ENCODE results near the gene ILKAP.
"Not testable (repeated sequence)": the region's sequence is repeated elsewhere in the genome, so short reads cannot be mapped to it uniquely, and the experiment has no call there.

The ILKAP gene

DNA sequence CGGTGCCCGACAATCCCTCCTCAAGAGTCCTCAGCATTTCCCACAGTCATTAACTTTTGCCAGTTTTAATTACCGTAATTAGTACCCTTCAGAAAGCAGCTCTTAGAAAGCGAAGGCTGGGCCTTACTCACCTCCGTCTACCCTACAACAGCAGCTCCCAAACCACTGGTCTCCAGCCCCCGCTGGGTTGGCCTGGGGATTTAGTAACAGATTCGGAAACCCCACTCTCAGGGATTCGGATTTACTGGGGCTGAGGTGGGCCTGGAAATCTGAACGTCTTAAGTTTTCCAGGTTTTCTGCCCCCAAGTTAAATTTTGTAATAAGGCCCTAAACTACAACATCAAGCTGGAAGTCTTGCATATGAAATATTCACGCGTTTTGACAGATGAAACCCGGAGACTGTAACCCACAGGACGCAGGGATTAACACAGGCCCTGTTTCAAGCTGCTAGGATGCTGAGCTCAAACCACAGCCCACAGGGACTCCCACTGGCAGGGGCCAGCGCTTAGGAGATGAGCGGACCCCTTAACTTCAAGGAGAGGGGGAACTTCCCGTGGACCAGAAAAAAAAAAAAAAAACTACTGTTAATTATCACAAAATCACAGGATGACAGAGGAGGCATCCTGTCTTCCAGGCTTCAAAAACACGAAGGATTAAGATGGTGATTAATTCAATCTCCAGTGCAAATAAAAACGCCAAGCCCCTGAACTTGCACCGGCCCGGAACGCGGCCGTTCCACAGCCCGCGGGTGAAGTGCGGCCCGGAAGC lies 985 bp downstream of the ILKAP start:
- DNase-seq (ENCODE audit: low read depth in 2 of 2) = no peak

DNA sequence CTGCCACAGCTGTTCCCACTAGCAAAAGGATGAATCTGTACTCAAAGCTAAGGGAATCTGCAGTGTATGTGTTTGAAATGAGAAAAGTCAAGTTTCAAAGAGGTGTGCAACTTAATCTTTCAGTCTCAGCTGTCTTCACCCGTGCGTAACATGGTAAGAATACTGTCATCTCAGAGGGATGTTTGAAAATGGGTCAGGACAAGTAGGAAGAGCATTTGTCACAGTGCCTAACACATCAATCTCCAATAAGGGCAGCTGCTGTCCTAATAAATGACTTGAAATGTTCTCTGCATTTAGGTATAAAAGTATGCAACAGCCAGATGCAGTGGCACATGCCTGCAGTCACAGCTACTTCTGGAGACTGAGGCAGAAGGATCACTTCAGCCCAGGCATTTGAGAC lies 13.1 kb downstream of the ILKAP start:
- no peak for DNase-seq (ENCODE audit: low read depth in 2 of 2)

DNA sequence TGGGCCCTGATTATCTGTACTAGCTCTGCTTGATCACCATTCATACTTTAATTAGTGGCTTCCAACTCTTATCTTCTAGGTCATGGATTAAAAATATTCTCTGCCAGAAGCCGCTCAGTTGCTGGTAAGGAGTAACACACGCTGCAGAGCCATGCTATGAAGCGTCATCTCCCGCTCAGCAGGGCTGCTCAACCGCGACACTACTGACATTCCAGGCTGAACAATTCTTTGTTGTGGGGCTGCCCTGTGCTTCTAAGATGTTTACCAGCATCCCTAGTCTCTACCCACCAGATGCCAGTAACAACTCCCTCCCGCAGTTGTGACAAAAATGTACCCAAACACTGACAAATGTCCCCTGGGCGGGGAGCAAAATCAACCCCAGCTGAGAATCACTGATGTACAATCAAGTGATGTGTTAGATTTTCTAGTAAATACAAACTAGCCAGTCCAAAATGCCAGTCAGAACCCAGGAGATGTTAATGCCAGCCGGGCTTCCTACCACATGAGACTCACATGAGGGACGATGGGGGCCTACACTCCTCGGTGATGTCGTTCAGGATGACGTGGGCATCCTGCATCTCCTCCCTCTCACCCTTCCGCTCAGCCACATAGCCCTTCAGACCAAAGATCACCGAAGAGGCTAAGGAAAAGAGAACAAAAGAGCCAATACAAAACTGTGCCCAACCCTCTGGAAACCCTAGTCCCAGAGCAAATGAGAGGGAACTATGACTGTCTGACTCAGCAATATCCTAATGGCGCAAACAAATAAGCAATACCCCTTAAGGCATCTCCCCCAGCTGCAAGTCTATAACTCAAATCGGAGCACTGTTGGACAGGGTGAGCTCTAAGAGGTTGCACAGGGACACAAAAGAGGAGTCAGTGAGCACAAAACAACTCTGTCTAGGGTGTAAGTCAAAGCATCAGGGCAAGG lies 15.6 kb downstream of the ILKAP start:
- DNase-seq (ENCODE audit: low read depth in 2 of 2) = no peak

DNA sequence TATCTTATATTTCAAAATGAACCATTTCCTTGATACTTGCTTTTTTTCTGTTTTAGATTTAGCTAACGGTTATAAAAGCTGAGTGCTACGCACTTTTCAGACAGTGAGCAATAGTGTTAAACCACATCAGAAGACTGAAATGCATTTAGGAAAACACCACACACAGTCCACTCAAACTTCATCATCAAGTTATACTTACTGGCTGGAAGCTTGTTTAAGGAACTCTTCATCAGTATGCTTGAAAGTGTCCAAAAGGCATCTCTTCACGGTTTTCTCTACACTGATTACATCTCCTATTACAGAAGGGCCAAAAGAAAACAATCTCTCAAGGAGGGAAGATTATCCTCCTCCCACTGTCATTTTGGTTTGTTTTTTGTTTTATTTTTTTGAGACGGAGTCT lies 19.7 kb downstream of the ILKAP start:
- DNase-seq (ENCODE audit: low read depth in 2 of 2) = no peak

DNA sequence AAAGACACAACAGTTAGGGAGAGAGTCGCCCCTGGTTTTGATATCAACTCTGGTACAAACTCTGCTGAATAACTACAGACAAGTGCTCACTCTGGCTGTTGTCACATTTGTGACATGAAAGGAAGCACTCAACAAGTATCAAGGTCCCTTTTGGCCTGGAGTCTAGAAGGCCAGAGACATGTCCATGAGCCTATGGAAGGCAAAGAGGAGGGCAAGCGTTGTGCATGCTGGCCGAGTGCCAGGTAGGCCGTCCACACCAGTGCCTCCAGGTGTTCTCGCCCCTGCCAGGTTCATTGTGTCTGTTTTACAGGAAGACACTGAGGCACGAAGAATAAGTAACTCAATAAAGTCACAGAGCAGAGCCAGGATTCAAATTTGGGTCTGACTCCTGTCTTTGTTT lies 21.1 kb downstream of the ILKAP start:
- DNase-seq (ENCODE audit: low read depth in 2 of 2) = no peak

DNA sequence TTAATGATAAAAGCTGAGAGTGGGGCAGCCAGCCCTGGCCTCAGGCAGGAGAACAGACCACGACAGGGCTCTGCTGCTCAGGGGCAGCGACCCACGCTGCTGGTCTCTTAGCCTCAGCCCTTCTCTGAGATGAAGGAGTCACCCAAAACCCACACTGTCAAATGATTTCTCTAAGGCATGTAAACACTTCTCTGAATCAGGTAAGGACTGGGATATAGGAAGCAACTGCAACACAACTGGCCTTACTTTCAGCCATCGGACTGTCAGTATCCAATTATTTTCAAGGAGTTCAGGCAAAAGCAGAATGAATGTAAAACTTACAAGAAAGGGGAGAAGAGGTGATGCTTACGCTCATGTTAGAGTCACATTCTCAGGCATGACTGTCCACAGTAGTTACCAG lies 22.9 kb downstream of the ILKAP start:
- no peak for DNase-seq (ENCODE audit: low read depth in 2 of 2)

DNA sequence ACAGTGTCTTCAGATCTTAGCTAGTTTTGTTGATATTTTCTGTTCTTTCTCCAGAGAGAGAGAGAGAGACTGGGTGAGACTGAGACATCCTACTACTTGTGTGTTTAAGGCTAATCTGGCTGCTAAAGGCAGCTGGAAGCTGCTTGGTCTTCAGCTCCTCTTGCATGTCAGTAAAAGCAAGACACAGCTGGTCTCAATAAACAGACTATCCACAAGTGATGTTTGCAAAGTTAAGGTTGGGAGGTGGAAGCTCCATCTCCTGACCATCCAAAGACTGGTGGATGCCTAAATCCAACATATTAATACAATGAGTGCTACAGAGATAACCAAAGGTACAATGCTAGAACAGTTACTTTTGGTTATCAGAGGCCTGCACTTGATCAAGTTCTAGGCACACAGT lies 26.9 kb downstream of the ILKAP start:
- DNase-seq (ENCODE audit: low read depth in 2 of 2) = no peak

DNA sequence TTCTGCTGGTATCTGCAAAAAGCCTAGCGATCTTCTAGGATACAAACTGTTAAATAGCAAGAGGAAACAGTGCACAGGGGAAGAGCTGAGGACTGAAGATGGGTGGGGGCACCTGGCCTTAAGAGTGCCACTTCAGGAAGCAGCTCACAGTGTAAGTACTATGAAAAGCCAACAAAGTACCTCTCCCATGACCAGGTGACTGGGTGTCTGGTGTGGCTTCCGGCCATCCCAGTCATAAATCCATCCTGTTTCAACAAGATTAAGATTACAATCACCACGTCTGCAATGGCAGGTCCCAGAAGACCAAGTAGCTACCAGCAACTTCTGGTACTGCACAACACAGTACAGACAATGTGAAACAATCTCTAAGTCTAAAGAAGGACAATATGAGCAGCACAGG lies 28.8 kb downstream of the ILKAP start:
- no peak for DNase-seq (ENCODE audit: low read depth in 2 of 2)

DNA sequence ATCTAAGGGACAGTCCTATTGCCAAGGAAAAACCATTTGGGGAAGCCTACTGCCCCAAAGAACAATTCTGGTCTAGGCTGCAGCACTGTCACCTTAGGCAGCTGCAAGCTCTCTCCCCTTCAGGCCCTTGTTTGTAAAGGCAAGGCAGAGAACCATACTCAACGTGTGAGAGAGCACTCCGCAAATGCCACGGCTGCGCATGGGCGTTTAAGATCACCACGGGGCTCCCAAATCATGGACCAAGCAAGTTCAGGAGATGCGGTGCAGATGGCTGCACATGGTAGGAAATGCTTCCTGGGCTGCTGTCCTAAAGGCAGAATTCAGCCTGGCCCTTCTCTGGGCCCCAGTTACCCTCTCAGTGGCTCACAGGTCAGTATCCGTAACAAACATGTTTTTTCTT lies 29.2 kb downstream of the ILKAP start:
- no peak for DNase-seq (ENCODE audit: low read depth in 2 of 2)

DNA sequence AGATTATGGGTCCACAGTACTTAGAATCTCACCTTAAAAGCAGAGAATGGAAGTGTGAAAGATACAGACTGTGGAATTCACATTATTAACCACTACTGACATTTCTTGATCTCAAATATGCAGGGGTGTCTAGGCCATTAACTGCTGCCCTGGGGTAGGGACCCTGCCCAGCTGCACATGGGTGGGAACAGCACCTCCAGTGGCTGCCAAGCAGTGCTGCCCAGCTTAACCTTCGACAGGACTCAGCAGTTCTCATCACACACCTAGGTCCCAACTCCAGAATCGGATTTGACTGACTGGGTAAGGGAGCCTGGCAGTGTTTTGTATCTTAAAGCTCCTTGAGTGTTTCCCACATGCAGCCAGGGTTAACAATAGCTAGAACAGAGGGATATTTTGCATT lies 29.8 kb downstream of the ILKAP start:
- no peak for DNase-seq (ENCODE audit: low read depth in 2 of 2)

DNA sequence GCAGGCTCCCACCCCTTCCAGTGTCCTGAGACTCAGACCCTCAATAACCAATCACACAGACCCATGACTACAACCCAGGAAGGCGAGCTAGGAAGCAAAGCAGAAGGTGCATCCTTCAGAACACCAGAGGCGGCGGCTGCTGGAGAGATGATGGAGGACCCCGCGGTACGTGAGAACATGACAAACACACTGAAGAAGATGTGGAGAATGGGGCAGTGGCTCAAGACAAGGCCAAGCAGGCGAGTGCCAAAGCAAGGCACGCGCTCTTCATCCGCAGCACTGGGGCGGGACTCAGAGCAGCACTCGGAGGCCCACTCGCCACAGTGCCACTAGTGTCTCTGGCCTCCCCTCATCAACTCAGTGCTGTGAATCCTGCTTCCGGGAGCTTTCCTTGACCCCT lies 31.1 kb downstream of the ILKAP start:
- DNase-seq (ENCODE audit: low read depth in 2 of 2) = no peak

DNA sequence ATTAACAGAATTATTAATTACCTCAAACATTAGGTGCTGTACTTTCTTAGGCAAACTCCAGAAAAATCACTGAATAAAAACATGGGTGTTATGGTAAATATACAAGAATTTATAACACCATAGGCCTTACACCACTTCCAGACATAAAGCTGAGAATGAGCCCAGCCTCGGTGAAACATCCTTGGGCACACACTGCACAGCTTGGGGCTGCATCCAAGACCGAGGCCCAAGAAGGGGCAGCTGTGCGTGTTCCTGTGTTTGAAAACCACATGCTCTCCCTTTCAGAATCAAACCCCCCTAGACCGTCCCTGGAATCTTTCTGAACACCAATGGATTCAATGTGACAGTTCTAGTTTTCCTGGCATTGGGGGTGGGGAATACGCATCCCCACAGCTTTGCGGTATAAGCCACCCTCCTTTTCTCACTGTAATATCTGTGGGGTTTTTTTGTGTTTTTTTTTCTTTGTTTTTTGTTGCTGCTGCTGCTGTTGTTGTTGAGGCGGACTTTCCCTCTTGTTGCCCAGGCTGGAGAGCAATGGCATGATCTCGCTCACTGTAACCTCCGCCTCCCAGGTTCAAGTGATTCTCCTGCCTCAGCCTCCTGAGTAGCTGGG lies 31.8 kb downstream of the ILKAP start:
- DNase-seq (ENCODE audit: low read depth in 2 of 2) = no peak

DNA sequence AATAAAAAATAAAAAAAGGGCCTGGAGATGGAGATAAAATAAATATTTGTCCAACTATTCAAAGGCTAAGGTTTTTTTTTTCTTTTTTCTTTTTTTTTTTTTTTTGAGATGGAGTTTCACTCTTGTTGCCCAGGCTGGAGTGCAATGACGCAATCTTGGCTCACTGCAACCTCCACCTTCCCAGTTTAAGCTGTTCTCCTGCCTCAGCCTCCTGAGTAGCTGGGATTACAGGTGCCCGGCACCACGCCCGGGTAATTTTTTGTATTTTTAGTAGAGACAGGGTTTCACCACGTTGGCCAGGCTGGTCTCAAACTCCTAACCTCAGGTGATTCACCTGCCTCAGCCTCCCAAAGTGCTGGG lies 32.4 kb downstream of the ILKAP start:
- DNase-seq (ENCODE audit: low read depth in 2 of 2) = not testable (repeated sequence)

DNA sequence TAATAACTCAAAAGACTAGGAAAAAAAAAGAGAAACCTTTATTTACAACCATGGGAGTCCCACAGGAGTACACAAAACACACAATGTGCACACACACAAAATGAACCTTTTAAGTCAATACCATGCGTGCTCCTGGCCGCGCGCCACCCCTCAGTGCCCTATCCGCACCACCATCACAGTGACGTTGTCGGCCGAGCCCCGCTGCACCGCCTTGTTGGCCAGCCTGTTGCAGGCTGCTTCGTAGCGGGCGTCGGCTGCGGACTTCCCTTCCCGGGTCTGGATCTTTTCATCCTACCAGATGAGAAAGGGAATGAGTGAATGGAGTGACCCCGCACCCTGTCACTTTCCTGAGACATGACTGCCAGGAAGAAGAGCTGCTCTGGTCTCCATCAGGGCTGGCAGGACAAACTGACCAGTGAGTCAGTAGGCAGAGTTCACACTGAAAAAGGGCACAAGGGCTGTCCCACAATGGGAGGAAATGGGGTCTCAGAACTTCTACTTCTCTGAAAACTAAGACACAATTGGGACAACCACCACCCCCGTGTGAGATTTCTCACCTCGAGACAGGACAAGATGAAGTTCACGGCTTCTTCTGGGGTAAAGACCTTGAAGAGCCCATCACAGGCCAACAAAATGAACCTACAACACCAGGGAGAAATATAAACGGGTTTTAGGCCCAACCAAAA lies 33.0 kb downstream of the ILKAP start:
- no peak for DNase-seq (ENCODE audit: low read depth in 2 of 2)

DNA sequence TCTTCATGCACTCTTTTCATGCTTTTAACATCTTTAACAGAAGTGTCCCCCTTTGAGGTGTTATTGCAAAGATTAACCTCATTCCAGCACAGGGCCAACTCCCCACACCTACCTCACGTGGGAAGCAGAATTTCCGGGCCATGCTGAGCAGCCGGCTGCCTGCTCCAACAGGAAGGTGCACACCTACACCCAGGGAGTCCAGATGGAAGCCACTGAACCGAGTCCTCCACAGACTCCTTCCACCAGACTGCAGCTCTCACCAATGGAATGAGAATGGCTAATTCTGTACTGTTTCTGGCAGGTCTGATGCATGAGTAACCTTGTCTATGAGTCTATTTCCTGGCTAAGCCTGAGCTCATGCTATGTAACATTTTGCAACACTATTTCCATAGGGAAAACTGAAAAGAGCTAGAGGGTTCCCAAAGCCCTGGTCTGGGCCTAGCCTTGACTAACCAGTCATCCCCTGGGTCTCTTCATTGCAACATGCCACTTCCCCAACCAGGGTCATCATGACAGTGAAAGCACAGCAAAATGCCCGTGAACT lies 33.7 kb downstream of the ILKAP start:
- DNase-seq (ENCODE audit: low read depth in 2 of 2) = no peak

DNA sequence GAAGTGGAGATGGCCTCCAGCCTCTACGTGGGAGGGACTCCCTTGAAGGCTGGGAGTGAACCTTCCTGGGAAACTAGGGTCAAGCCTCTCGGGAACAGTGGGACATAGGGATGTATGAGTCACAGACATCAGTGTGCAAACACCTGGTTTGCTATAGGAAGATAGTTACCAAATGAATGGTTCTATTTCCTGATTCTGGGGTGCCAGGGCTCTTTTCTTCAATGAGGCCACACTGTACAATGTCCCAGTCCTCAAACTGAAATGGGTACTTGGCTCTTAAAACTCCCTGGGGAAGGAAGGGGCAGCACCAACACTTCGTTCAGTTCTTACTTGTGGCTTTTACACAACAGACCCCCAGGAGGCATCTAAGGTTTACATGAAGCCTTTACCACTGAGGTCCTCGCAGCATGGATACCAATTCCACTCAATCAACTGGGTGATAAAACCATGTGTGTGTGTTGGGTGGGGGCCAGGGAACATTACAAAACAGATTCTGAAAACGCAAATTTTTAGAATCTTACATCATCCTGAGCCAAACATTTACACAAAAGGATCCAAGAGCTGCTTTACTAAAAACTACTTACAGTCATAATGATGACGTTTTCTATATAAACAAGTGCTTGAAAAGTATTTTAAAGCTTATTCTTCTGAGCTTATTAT lies 34.3 kb downstream of the ILKAP start:
- DNase-seq (ENCODE audit: low read depth in 2 of 2) = no peak

DNA sequence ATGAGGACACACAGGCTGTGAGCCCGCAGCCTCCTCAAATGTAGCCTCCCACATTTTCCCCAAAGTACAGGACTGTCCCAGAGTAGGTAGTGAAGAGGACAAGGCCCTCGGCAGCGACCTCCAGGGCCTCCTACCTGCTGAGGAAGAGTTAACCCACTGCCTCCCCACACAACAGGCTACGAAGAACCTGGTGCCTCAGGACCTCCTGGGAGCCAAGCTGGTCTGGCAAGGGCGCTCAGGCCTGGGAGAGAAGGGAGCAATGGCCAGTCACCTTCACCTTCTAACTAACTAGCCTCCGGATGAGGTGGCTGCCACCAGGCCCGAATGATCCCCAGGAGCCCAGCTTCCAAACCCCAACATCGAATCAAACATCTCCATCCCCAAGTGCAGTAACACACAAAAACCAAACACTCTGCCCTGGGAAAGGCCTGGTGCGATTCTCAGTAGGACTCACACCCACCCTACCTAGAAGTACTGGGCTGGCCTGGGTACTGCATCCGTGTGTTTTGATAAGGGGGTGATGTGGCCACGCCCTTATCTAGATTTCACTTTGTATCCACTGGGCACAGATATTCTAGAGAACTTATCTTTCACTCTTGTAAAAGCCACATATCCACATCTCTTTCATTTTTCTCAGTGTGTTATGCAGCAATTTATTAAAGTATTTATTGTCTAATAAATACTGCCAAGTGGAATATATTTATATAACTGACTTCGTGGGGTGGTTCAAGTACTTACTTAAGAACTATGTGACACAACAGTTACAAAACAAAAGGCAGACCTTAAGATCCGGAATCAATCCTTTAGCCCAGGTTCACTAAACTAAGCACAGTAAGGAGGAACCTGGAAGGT lies 35.1 kb downstream of the ILKAP start:
- DNase-seq (ENCODE audit: low read depth in 2 of 2) = no peak

DNA sequence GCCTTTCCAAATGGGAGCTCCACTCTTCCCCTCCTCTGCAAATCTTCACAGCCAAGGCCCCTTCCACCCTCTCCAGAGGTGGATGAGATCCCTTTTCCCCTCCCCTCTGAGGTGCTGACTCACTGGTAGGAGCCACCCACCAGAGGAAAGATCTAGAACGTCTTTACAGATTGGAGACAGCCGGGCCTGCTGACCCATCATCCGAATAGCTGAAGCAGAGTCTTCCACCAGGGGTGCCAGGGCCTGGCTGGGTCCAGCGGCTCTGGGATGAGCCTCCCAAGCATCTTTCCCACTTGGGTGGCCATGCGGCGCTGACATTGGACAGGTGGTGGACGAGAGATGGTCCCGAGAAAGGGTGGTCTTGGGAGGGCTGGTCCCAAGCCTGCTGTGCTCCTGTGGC lies 35.7 kb downstream of the ILKAP start:
- no peak for DNase-seq (ENCODE audit: low read depth in 2 of 2)

DNA sequence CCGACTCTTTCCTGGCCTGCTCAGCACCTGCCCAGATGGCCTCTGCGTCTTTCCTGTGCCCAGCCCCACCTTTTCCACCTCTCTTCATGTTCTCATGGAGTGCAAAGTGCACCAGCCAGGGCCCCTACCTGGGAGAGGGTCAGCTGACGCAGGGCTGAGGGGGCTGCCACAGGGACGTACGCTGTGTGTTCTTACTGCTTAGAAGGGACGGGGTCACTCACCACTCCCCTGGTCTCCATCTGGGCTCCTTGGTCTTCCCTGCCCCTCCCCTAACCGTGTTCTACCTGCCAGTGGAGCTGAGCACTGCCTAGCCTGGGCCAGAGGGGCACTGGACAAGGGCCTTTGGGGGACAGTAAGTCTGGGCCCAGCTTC lies 36.2 kb downstream of the ILKAP start:
- no peak for DNase-seq (ENCODE audit: low read depth in 2 of 2)

Data from stimulated activated CD4-positive, alpha-beta T cell treated with anti-CD3 and anti-CD28 coated beads, Interleukin-15, amount 100 ng/mL, for 48 hours (primary cell).